Smooth muscle cell (in vitro differentiated cells): Measurements from ENCODE around the gene C1orf53. TPM values are rescaled to one million over a fixed set of nuclear protein-coding genes. Genes with fewer than 3 reads are reported as not detected.

Source experiments
- DNase-seq: peaks from one replicate; lab custom pipeline; 2025; ENCODE audit not compliant: unreplicated experiment; lab: John Stamatoyannopoulos, UW
- H2AFZ ChIP-seq: fragments of 200-600 bp; sonication (generic); 2 replicates; pipeline ENCODE4 v1.6.0; 2016; ENCODE audit warnings: antibody characterized with exemption, low read depth, mild to moderate bottlenecking
- H3F3A ChIP-seq: fragments of 200-600 bp; sonication (generic); 2 replicates; pipeline ENCODE4 v1.6.0; 2017; ENCODE audit warnings: antibody characterized with exemption, low read depth
- H3K27ac ChIP-seq: fragments of 200-600 bp; sonication (generic); 2 replicates; pipeline ENCODE4 v1.5.1; 2016; ENCODE audit warnings: low read depth, mild to moderate bottlenecking
- H3K27me3 ChIP-seq: fragments of 200-600 bp; sonication (generic); 2 replicates; pipeline ENCODE4 v1.6.1; 2016; ENCODE audit warnings: low read depth, mild to moderate bottlenecking
- H3K36me3 ChIP-seq: fragments of 200-600 bp; sonication (generic); 2 replicates; pipeline ENCODE4 v1.5.1; 2016; ENCODE audit warnings: low read depth
- H3K4me1 ChIP-seq: fragments of 200-600 bp; sonication (generic); 2 replicates; pipeline ENCODE4 v1.5.1; 2016; ENCODE audit warnings: low read depth
- H3K4me2 ChIP-seq: fragments of 200-600 bp; sonication (generic); 2 replicates; pipeline ENCODE4 v1.6.0; 2016; ENCODE audit warnings: mild to moderate bottlenecking
- H3K4me3 ChIP-seq: fragments of 200-600 bp; sonication (generic); 2 replicates; pipeline ENCODE4 v1.5.1; 2016; ENCODE audit warnings: mild to moderate bottlenecking
- H3K79me2 ChIP-seq: fragments of 200-600 bp; sonication (generic); 2 replicates; pipeline ENCODE4 v1.6.0; 2016; ENCODE audit warnings: low read depth, mild to moderate bottlenecking
- H3K9ac ChIP-seq: fragments of 200-600 bp; sonication (generic); 2 replicates; pipeline ENCODE4 v1.6.0; 2016; ENCODE audit warnings: low read depth
- H3K9me3 ChIP-seq: fragments of 200-600 bp; sonication (generic); replicated peaks from 2 replicates; pipeline ENCODE4 v1.5.1; 2016; ENCODE audit warnings: low read depth
- H4K20me1 ChIP-seq: fragments of 200-600 bp; sonication (generic); 2 replicates; pipeline ENCODE4 v1.6.0; 2016; ENCODE audit warnings: low read depth
- CTCF ChIP-seq: fragments of 200-600 bp; sonication (generic); IDR thresholded peaks from 2 replicates; pipeline ENCODE4 v1.5.1; 2017; ENCODE audit warnings: borderline replicate concordance, mild to moderate bottlenecking, antibody characterized with exemption; ENCODE audit not compliant: insufficient read depth, poor library complexity, severe bottlenecking
- WGBS: methylation state at CpG from one replicate; pipeline ENCODE4 v1.1.7; 2016; ENCODE audit warnings: low lambda C conversion rate; 5-methylcytosine and 5-hydroxymethylcytosine counted together
- polyA plus RNA-seq: library from polyadenylated mRNA; unstranded; fragments of >200 nt; fragmentation: Nextera tagmentation; extraction: Ambion mirVana; gene quantifications from 2 replicates; pipeline ENCODE4 v1.2.1, GENCODE V29; 2016
- total RNA-seq: library from RNA; depleted of rRNA; stranded (reverse); fragments of >200 nt; gene quantifications from 2 replicates; pipeline ENCODE4 v1.2.3, GENCODE V29; 2014

Gene C1orf53
- total and polyA plus RNA-seq, 2 experiments from 2014 or later, result 3.1 to 4.5 TPM

- Histone ChIP-seq H3K4me2 (no peak overlapping the region), H2AFZ (no peak overlapping the region)
- 90% methylated on average over 4 of the region's 4 CpGs for WGBS
These were observed 42.1 kb downstream of the C1orf53 start for GRCh38 chr1:197944485-197944884.

GRCh38 chr1:197948926-197949899 is 46.8 kb downstream of the C1orf53 start:
- no peaks in the 10 kb centered on the region for H3K4me1 ChIP-seq
- H3K4me2 ChIP-seq, result no peak overlapping the region
- H3K4me3 ChIP-seq, result no peak overlapping the region
- no peaks in the 10 kb centered on the region for H3K36me3 ChIP-seq
- no peaks in the 10 kb centered on the region for H3K9me3 ChIP-seq
- no peaks in the 10 kb centered on the region for H3F3A ChIP-seq
- 88% methylated on average over 8 of the region's 8 CpGs for WGBS
- H3K27ac ChIP-seq, result no peak overlapping the region
- H2AFZ ChIP-seq, result no peak overlapping the region
- TF ChIP-seq CTCF, result no peak
- no peak for DNase-seq
- H3K27me3 ChIP-seq, result no peaks in the 10 kb centered on the region
- H3K79me2 ChIP-seq, result no peaks in the 10 kb centered on the region
- no peak overlapping the region for H3K9ac ChIP-seq
- no peaks in the 10 kb centered on the region for H4K20me1 ChIP-seq

More at GRCh38 chr1:197944485-197944884, 42.1 kb downstream of the C1orf53 start:
- Histone ChIP-seq H3K4me1 (no peaks in the 10 kb centered on the region), H3K27ac (no peak overlapping the region), H3K4me3 (no peak overlapping the region), H3K79me2 (no peaks in the 10 kb centered on the region), H3K27me3 (no peaks in the 10 kb centered on the region), H3F3A (no peaks in the 10 kb centered on the region), H3K36me3 (no peaks in the 10 kb centered on the region), H3K9ac (no peak overlapping the region), H4K20me1 (no peaks in the 10 kb centered on the region), H3K9me3 (no peaks in the 10 kb centered on the region)
- TF ChIP-seq CTCF, result no peak
- DNase-seq, result no peak

- no peak overlapping the region for H3K9ac ChIP-seq
- no peak overlapping the region for H3K4me2 ChIP-seq
- no peak for DNase-seq
- H3K4me1 ChIP-seq, result no peaks in the 10 kb centered on the region
- H2AFZ ChIP-seq, result peak overlapping the region; percentile 16
- no peaks in the 10 kb centered on the region for H3K27me3 ChIP-seq
- no peaks in the 10 kb centered on the region for H3K36me3 ChIP-seq
- H3K27ac ChIP-seq, result no peak overlapping the region
- no peaks in the 10 kb centered on the region for H3F3A ChIP-seq
- no peak overlapping the region for H3K4me3 ChIP-seq
- no peaks in the 10 kb centered on the region for H3K79me2 ChIP-seq
- no peak for TF ChIP-seq CTCF
- no peaks in the 10 kb centered on the region for H4K20me1 ChIP-seq
- no peaks in the 10 kb centered on the region for H3K9me3 ChIP-seq
These were observed 48.7 kb downstream of the C1orf53 start for GRCh38 chr1:197951089-197951488.
